GM12878 (cell line): ENCODE data around the gene SELPLG. TPM values are rescaled to one million over a fixed set of nuclear protein-coding genes. Genes with fewer than 3 reads are reported as not detected.
A peak's percentile ranks its signal among the peaks of the same experiment; 100 is the strongest.
"Not testable (repeated sequence)": the region's sequence is repeated elsewhere in the genome, so short reads cannot be mapped to it uniquely, and the experiment has no call there.

Experiments
- ATAC-seq: fragments of 200-7000 bp; cut with Tn5 transposase; 3 replicates; pipeline ENCODE4 v1.9.1; 2020; ENCODE audit warnings: mild to moderate bottlenecking, moderate library complexity
- BruUV-seq: library from RNA; stranded (reverse); fragments of 400-500 nt; replicated peaks from 2 replicates; lab custom pipeline; 2021; lab: Mats Ljungman, UMichigan
- CTCF ChIA-PET: fragments of 300-600 bp; sonication (Branson Sonifier 250); formaldehyde crosslinking; extraction: SDS; loops from one replicate; lab custom pipeline; 2021; ENCODE audit warnings: inconsistent platforms; lab: Yijun Ruan, JAX
- POLR2A ChIA-PET: fragments of 350-600 bp; formaldehyde crosslinking; extraction: SDS; loops from one replicate; lab custom pipeline; 2021; ENCODE audit warnings: inconsistent platforms; lab: Charles Lee
- RAD21 ChIA-PET: fragments of 300-600 bp; sonication (Branson Sonifier 250); formaldehyde crosslinking; loops from one replicate; lab custom pipeline; 2023; ENCODE audit warnings: antibody characterized with exemption; ENCODE audit not compliant: unreplicated experiment; lab: Charles Lee
- SMC1A ChIA-PET: fragments of 300-600 bp; sonication (Branson Sonifier 250); formaldehyde crosslinking; loops from one replicate; lab custom pipeline; 2023; ENCODE audit not compliant: unreplicated experiment, uncharacterized antibody; lab: Charles Lee
- DNase-seq: peaks from one replicate; pipeline ENCODE4 v3.0.0-alpha.2; 2011; ENCODE audit warnings: low read depth, low spot score
- FAIRE-seq: peaks from 3 replicates; lab custom pipeline; 2011; peaks lifted over from hg19 to GRCh38; lab: Jason Lieb, UNC
- H2AFZ ChIP-seq: 2 replicates; pipeline ENCODE4 v1.6.0; 2011; ENCODE audit warnings: low read depth, low read length, control low read depth; ENCODE audit not compliant: control insufficient read depth
- H3K27ac ChIP-seq: 2 replicates; pipeline ENCODE4 v1.5.1; 2011; ENCODE audit warnings: control low read depth; ENCODE audit not compliant: control insufficient read depth, insufficient read depth
- H3K27me3 ChIP-seq, 2 experiments: replicated peaks in 1 of 2; 2 replicates each; pipeline versions ENCODE4 v1.6.0 to v1.6.1; 2011; ENCODE audit warnings: low read length in 1 of 2; ENCODE audit not compliant: control insufficient read depth in 2 of 2, insufficient read depth in 2 of 2
- H3K36me3 ChIP-seq, 2 experiments: 2 replicates each; pipeline ENCODE4 v1.5.1; 2011; ENCODE audit warnings: low read length in 1 of 2; ENCODE audit not compliant: control insufficient read depth in 2 of 2, insufficient read depth in 2 of 2
- H3K4me1 ChIP-seq: 2 replicates; pipeline ENCODE4 v1.6.1; 2011; ENCODE audit warnings: mild to moderate bottlenecking, low read length, moderate library complexity, mixed read lengths; ENCODE audit not compliant: control insufficient read depth, insufficient read depth
- H3K4me2 ChIP-seq: 2 replicates; pipeline ENCODE4 v1.6.0; 2011; ENCODE audit warnings: control low read depth; ENCODE audit not compliant: control insufficient read depth, insufficient read depth
- H3K4me3 ChIP-seq: fragments of 200-600 bp; sonication (generic); 2 replicates; pipeline ENCODE4 v1.5.1; 2016
- H3K79me2 ChIP-seq: 2 replicates; pipeline ENCODE4 v1.6.0; 2011; ENCODE audit warnings: low read length; ENCODE audit not compliant: control insufficient read depth, insufficient read depth
- H3K9ac ChIP-seq: 2 replicates; pipeline ENCODE4 v1.8.0; 2011; ENCODE audit warnings: low read length, control low read depth, mixed read lengths; ENCODE audit not compliant: control insufficient read depth, insufficient read depth
- H3K9me3 ChIP-seq: replicated peaks from 3 replicates; pipeline ENCODE4 v1.5.1; 2011; ENCODE audit warnings: mild to moderate bottlenecking, low read length; ENCODE audit not compliant: control insufficient read depth, insufficient read depth
- H4K20me1 ChIP-seq: 2 replicates; pipeline ENCODE4 v1.6.0; 2011; ENCODE audit not compliant: control insufficient read depth, insufficient read depth
- CUX1 ChIP-seq: IDR thresholded peaks from 2 replicates; pipeline ENCODE4 v1.6.1; 2012; ENCODE audit warnings: improper control_type of control experiment, low read depth, low read length; ENCODE audit not compliant: insufficient replicate concordance
- HDAC6 ChIP-seq: fragments of 200-600 bp; sonication (generic); IDR thresholded peaks from one replicate; pipeline ENCODE4 v1.8.0; 2017; ENCODE audit warnings: antibody characterized with exemption; ENCODE audit not compliant: unreplicated experiment
- ZNF592 ChIP-seq: fragments of 450-650 bp; IDR thresholded peaks from 2 replicates; pipeline ENCODE4 v1.6.1; 2017; ENCODE audit warnings: mild to moderate bottlenecking, moderate library complexity
- WGBS: methylation state at CpG from one replicate; pipeline ENCODE4 v1.1.6; 2016; ENCODE audit warnings: low lambda C conversion rate; ENCODE audit not compliant: insufficient replicate concordance, insufficient coverage; ENCODE audit errors: missing lambda C conversion rate; 5-methylcytosine and 5-hydroxymethylcytosine counted together
- in situ Hi-C: fragments of 300-500 bp; cut with MboI; formaldehyde crosslinking; loops from 9 replicates; pipeline ENCODE4 v1.14.3; 2018; ENCODE audit warnings: mixed read lengths
- intact Hi-C: fragments of 100-400 bp; cut with micrococcal nuclease; formaldehyde crosslinking; loops from one replicate; pipeline ENCODE4 v1.14.2; 2022; ENCODE audit not compliant: unreplicated experiment
- polyA plus RNA-seq, 11 experiments: library from polyadenylated mRNA; depleted of rRNA in 4 of 11; unstranded in 6 of 11; stranded (reverse) in 5 of 11; fragments of >200 nt; fragmentation: Nextera tagmentation in 4 of 11; fragmentation: Illumina TruSeq in 1 of 11; extraction: Ambion mirVana in 4 of 11; extraction: Trizol in 1 of 11; gene quantifications; 1 replicate in 1 of 11; 2 replicates in 10 of 11; pipeline versions ENCODE4 v1.2.1 to v1.2.3, GENCODE V29; 2011 to 2016; ENCODE audit warnings: inconsistent platforms in 2 of 11, missing spikeins in 2 of 11, low read depth in 1 of 11
- total RNA-seq, 4 experiments: library from RNA; depleted of rRNA in 3 of 4; stranded (reverse); fragments of >200 nt in 3 of 4; fragmentation: Illumina TruSeq in 1 of 4; extraction: Trizol in 1 of 4; gene quantifications; 2 replicates each; pipeline versions ENCODE4 v1.2.1 to v1.2.3, GENCODE V29; 2013 to 2021

Gene SELPLG
- total and polyA plus RNA-seq, 10 of the 15 experiments (the other 5 are each of a cell fraction or from before 2014, with no cell fraction given), result 3.2 to 32.3 (median 23.9) TPM

- TF ChIP-seq ZNF592, result peak; percentile 74; the same call in 1 of the 2 replicates
- no peak for TF ChIP-seq CUX1
- no peak for TF ChIP-seq HDAC6
Observed at GRCh38 chr12:108619369-108620160, 14.1 kb downstream of the SELPLG start (continued).

- ATAC-seq, H4K20me1 ChIP-seq, H3K79me2 ChIP-seq, H3K9ac ChIP-seq, H3K27ac ChIP-seq, H3K4me2 ChIP-seq, H3K27me3 ChIP-seq, DNase-seq, FAIRE-seq, H2AFZ ChIP-seq, H3K4me3 ChIP-seq, BruUV-seq: not testable (repeated sequence)
- intact Hi-C loops (loop anchor here (1.0 to 5.0 kb wide), 2 partner anchors 56 to 102 kb away; partner anchors contain the start of gene FICD), in situ Hi-C loops (loop anchor here (5.0 kb wide), 2 partner anchors 52 to 287 kb away; no protein-coding TSS in a partner anchor)
- Histone ChIP-seq H3K9me3 (peaks cover 13% of the 10 kb centered on the region; the same call in 2 of the 3 replicates), H3K36me3 (peaks cover 0 to 14% of the 10 kb centered on the region in 2 experiments; a peak in 2 of 4 replicates), H3K4me1 (peaks cover 41% of the 10 kb centered on the region)
- ChIA-PET RAD21 (interaction anchor here (1.0 to 15.9 kb wide), 11 partner anchors 16 to 700 kb away, joined by 3 to 633 read pairs (median 11); partner anchors contain the start of genes ISCU, SART3 and SELPLG), CTCF (interaction anchor here (0.8 to 17.2 kb wide), 21 partner anchors 9 to 385 kb away, joined by 3 to 866 read pairs (median 6); partner anchors contain the start of genes ISCU, SART3, SELPLG and SSH1), POLR2A (interaction anchor here (0.6 to 8.2 kb wide), 7 partner anchors 16 to 185 kb away, joined by 3 to 211 read pairs (median 6); partner anchors contain the start of genes ISCU and SELPLG), SMC1A (interaction anchor here (0.8 to 11.4 kb wide), 12 partner anchors 11 to 186 kb away, joined by 3 to 718 read pairs (median 12); partner anchors contain the start of genes ISCU, SART3 and SELPLG)
- WGBS, result 95% methylated on average over 4 of the region's 4 CpGs
Observed at GRCh38 chr12:108618953-108619274, 14.8 kb downstream of the SELPLG start.
